Panc1 (cell line): Measurements from ENCODE around the gene CIBAR2. TPM values are rescaled to one million over a fixed set of nuclear protein-coding genes. Genes with fewer than 3 reads are reported as not detected.

Experiments used
- ATAC-seq: fragments of 200-7000 bp; cut with Tn5 transposase; 2 replicates; pipeline ENCODE4 v1.9.1; 2020; ENCODE audit warnings: mild to moderate bottlenecking, moderate library complexity
- BruUV-seq: library from RNA; stranded (reverse); fragments of 400-500 nt; replicated peaks from 2 replicates; lab custom pipeline; 2021; lab: Mats Ljungman, UMichigan
- CTCF ChIA-PET: fragments of 300-600 bp; sonication (Branson Sonifier 250); formaldehyde crosslinking; loops from one replicate; lab custom pipeline; 2022; ENCODE audit warnings: antibody characterized with exemption; lab: Charles Lee
- POLR2A ChIA-PET: fragments of 300-600 bp; sonication (Branson Sonifier 250); formaldehyde crosslinking; loops from one replicate; lab custom pipeline; 2022; ENCODE audit warnings: antibody characterized with exemption; lab: Charles Lee
- DNase-seq: peaks from one replicate; pipeline ENCODE4 v3.0.0-alpha.2; 2010; ENCODE audit warnings: low read depth, low spot score
- H3K27ac ChIP-seq: 2 replicates; pipeline ENCODE4 v1.5.1; 2011; ENCODE audit warnings: mild to moderate bottlenecking, low read length, inconsistent platforms
- H3K27me3 ChIP-seq: fragments of 200-500 bp; sonication (Bioruptor generic); 2 replicates; pipeline ENCODE4 v1.6.0; 2014; ENCODE audit warnings: low read length, inconsistent platforms; ENCODE audit not compliant: control insufficient read depth, insufficient read depth
- H3K36me3 ChIP-seq: fragments of 200-500 bp; sonication (Bioruptor generic); 2 replicates; pipeline ENCODE4 v1.5.1; 2014; ENCODE audit warnings: inconsistent platforms, mild to moderate bottlenecking, low read length, moderate library complexity; ENCODE audit not compliant: control insufficient read depth, insufficient read depth
- H3K4me1 ChIP-seq: 2 replicates; pipeline ENCODE4 v1.5.1; 2011; ENCODE audit warnings: inconsistent platforms, mild to moderate bottlenecking, low read length, moderate library complexity; ENCODE audit not compliant: control insufficient read depth, insufficient read depth
- H3K4me3 ChIP-seq, 2 experiments: 2 replicates each; pipeline ENCODE4 v1.5.1; 2011 to 2012; ENCODE audit warnings: low read depth in 2 of 2, low read length in 2 of 2, mild to moderate bottlenecking in 2 of 2, inconsistent platforms in 1 of 2, moderate library complexity in 1 of 2
- H3K9me3 ChIP-seq: fragments of 200-500 bp; sonication (Bioruptor generic); 2 replicates; pipeline ENCODE4 v1.5.1; 2014; ENCODE audit warnings: low read depth, mild to moderate bottlenecking, inconsistent platforms, low read length, moderate library complexity; ENCODE audit not compliant: control insufficient read depth, insufficient read depth
- POLR2AphosphoS5 ChIP-seq: IDR thresholded peaks from 2 replicates; pipeline ENCODE4 v1.6.1; 2012; ENCODE audit warnings: mild to moderate bottlenecking, low read depth, low read length, moderate library complexity
- SIN3A ChIP-seq: IDR thresholded peaks from 2 replicates; pipeline ENCODE4 v1.6.1; 2012; ENCODE audit warnings: low read depth, mild to moderate bottlenecking, low read length, moderate library complexity, borderline replicate concordance; ENCODE audit not compliant: insufficient read depth
- TCF7L2 ChIP-seq: IDR thresholded peaks from 2 replicates; pipeline ENCODE4 v1.6.1; 2011; ENCODE audit warnings: mild to moderate bottlenecking, low read depth, low read length, inconsistent platforms
- in situ Hi-C: cut with HindIII; loops from 2 replicates; pipeline ENCODE4 v1.10.0; 2016; ENCODE audit warnings: low sequenced_read_pairs, low pct_unique_long_range_greater_than_20kb
- intact Hi-C: fragments of 100-400 bp; cut with micrococcal nuclease; formaldehyde crosslinking; loops from one replicate; pipeline ENCODE4 v1.10.0; 2022; ENCODE audit not compliant: unreplicated experiment
- total RNA-seq: library from RNA; stranded (reverse); gene quantifications from one replicate; pipeline ENCODE4 v1.2.1, GENCODE V29; 2021; ENCODE audit not compliant: unreplicated experiment
- TF ChIP-seq, protein P1 (sequence below): fragments of 450-650 bp; IDR thresholded peaks from 2 replicates; pipeline ENCODE4 v1.5.1; 2017; ENCODE audit warnings: mild to moderate bottlenecking
- TF ChIP-seq, protein P2 (sequence below), 2 experiments: IDR thresholded peaks; 2 replicates each; pipeline ENCODE4 v1.6.1; 2011 to 2012; ENCODE audit warnings: low read depth in 2 of 2, control low read depth in 1 of 2, low read length in 1 of 2, mild to moderate bottlenecking in 1 of 2, moderate library complexity in 1 of 2; ENCODE audit not compliant: insufficient read depth in 1 of 2

CIBAR2 gene
- total RNA-seq, 1 experiment from 2014 or later: not detected

- H3K27me3 ChIP-seq: no peaks in the 10 kb centered on the region
- H3K9me3 ChIP-seq: no peaks in the 10 kb centered on the region
- peaks cover 35% of the 10 kb centered on the region for H3K4me1 ChIP-seq
- no peak overlapping the region for H3K27ac ChIP-seq
- no peak for ATAC-seq
- DNase-seq: no peak
- intact Hi-C loops (no loop called here), in situ Hi-C loops (no loop called here)
- H3K36me3 ChIP-seq: no peaks in the 10 kb centered on the region
- CTCF ChIA-PET: no interaction called here
- TF ChIP-seq, protein P1, sequence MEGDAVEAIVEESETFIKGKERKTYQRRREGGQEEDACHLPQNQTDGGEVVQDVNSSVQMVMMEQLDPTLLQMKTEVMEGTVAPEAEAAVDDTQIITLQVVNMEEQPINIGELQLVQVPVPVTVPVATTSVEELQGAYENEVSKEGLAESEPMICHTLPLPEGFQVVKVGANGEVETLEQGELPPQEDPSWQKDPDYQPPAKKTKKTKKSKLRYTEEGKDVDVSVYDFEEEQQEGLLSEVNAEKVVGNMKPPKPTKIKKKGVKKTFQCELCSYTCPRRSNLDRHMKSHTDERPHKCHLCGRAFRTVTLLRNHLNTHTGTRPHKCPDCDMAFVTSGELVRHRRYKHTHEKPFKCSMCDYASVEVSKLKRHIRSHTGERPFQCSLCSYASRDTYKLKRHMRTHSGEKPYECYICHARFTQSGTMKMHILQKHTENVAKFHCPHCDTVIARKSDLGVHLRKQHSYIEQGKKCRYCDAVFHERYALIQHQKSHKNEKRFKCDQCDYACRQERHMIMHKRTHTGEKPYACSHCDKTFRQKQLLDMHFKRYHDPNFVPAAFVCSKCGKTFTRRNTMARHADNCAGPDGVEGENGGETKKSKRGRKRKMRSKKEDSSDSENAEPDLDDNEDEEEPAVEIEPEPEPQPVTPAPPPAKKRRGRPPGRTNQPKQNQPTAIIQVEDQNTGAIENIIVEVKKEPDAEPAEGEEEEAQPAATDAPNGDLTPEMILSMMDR: no peak
- TF ChIP-seq POLR2AphosphoS5 (no peak), SIN3A (no peak), TCF7L2 (no peak)
- TF ChIP-seq, protein P2, sequence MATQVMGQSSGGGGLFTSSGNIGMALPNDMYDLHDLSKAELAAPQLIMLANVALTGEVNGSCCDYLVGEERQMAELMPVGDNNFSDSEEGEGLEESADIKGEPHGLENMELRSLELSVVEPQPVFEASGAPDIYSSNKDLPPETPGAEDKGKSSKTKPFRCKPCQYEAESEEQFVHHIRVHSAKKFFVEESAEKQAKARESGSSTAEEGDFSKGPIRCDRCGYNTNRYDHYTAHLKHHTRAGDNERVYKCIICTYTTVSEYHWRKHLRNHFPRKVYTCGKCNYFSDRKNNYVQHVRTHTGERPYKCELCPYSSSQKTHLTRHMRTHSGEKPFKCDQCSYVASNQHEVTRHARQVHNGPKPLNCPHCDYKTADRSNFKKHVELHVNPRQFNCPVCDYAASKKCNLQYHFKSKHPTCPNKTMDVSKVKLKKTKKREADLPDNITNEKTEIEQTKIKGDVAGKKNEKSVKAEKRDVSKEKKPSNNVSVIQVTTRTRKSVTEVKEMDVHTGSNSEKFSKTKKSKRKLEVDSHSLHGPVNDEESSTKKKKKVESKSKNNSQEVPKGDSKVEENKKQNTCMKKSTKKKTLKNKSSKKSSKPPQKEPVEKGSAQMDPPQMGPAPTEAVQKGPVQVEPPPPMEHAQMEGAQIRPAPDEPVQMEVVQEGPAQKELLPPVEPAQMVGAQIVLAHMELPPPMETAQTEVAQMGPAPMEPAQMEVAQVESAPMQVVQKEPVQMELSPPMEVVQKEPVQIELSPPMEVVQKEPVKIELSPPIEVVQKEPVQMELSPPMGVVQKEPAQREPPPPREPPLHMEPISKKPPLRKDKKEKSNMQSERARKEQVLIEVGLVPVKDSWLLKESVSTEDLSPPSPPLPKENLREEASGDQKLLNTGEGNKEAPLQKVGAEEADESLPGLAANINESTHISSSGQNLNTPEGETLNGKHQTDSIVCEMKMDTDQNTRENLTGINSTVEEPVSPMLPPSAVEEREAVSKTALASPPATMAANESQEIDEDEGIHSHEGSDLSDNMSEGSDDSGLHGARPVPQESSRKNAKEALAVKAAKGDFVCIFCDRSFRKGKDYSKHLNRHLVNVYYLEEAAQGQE (IDR thresholded peaks at IDR 0.05; ENCODE audit: insufficient read depth in 1 of 2, low read depth in 2 of 2, low read length in 1 of 2): no peak
- no peak overlapping the region for H3K4me3 ChIP-seq
- no TSS peak for BruUV-seq
- POLR2A ChIA-PET: no interaction called here
Observed at GRCh38 chr16:85156440-85156839, 44.2 kb upstream of the CIBAR2 start.

GRCh38 chr16:85153656-85154091, 41.4 kb upstream of the CIBAR2 start:
- H3K4me1 ChIP-seq: peaks cover 41% of the 10 kb centered on the region
- H3K9me3 ChIP-seq: no peaks in the 10 kb centered on the region
- in situ Hi-C loops (no loop called here), intact Hi-C loops (no loop called here)
- H3K27ac ChIP-seq: no peak overlapping the region
- BruUV-seq: no TSS peak
- POLR2A ChIA-PET: interaction anchor here (0.6 kb wide), 1 partner anchor 425 kb away, joined by 3 read pairs; no protein-coding TSS in a partner anchor
- no peak for ATAC-seq
- CTCF ChIA-PET: no interaction called here
- H3K36me3 ChIP-seq: no peaks in the 10 kb centered on the region
- no peaks in the 10 kb centered on the region for H3K27me3 ChIP-seq
- DNase-seq: no peak
- H3K4me3 ChIP-seq: no peak overlapping the region
- TF ChIP-seq, protein P1: no peak
- TF ChIP-seq SIN3A: no peak
- no peak for TF ChIP-seq TCF7L2
- TF ChIP-seq, protein P2 (IDR thresholded peaks at IDR 0.05; ENCODE audit: insufficient read depth in 1 of 2, low read depth in 2 of 2, low read length in 1 of 2): no peak
- TF ChIP-seq POLR2AphosphoS5: no peak
